Ovary (tissue), 9 donors: Measurements from ENCODE around the gene PEA15. TPM values are rescaled to one million over a fixed set of nuclear protein-coding genes. Genes with fewer than 3 reads are reported as not detected.

Experiments
- DNase-seq, 5 donors: peaks; one replicate each; pipeline ENCODE4 v3.0.0-alpha.2; 2019 to 2020
- H3K27ac ChIP-seq, 2 donors: fragments of 200-600 bp; one replicate each; pipeline versions ENCODE4 v1.5.1 to v1.8.0; 2019 to 2022
- H3K27me3 ChIP-seq: fragments of 200-600 bp; one replicate; pipeline ENCODE4 v1.8.0; 2022
- H3K36me3 ChIP-seq: fragments of 200-600 bp; sonication (generic); one replicate; pipeline ENCODE4 v1.5.1; 2019
- H3K4me1 ChIP-seq: one replicate; pipeline ENCODE4 v1.8.1; 2013; ENCODE audit warnings: mild to moderate bottlenecking, moderate library complexity; ENCODE audit not compliant: insufficient read depth
- H3K4me3 ChIP-seq: fragments of 200-600 bp; sonication (generic); one replicate; pipeline ENCODE4 v1.5.1; 2017
- H3K9me3 ChIP-seq, 2 donors: fragments of 200-600 bp in 1 of 2; sonication (generic) in 1 of 2; one replicate each; pipeline versions ENCODE4 v1.5.1 to v1.8.1; 2013 to 2019; ENCODE audit warnings: mild to moderate bottlenecking in 1 of 2, moderate library complexity in 1 of 2
- CTCF ChIP-seq, 3 donors: fragments of 450-650 bp in 2 of 3; fragments of 200-600 bp in 1 of 3; IDR thresholded peaks; one replicate each; pipeline versions ENCODE4 v1.5.1 to v1.8.0; 2016 to 2022; ENCODE audit warnings: antibody characterized with exemption in 3 of 3, mild to moderate bottlenecking in 1 of 3
- EP300 ChIP-seq: sonication (generic); formaldehyde crosslinking; IDR thresholded peaks from one replicate; pipeline ENCODE4 v1.6.1; 2017; ENCODE audit warnings: antibody characterized with exemption
- POLR2A ChIP-seq: fragments of 450-650 bp; IDR thresholded peaks from one replicate; pipeline ENCODE4 v1.6.1; 2017; ENCODE audit warnings: antibody characterized with exemption, mild to moderate bottlenecking, moderate library complexity
- WGBS, 3 donors: extraction: QIAGEN DNeasy Blood & Tissue Kit in 1 of 3; methylation state at CpG; one replicate each; pipeline versions ENCODE4 v1.1.5 to v1.1.7; 2013 to 2017; 5-methylcytosine and 5-hydroxymethylcytosine counted together
- intact Hi-C, 4 donors: fragments of 100-400 bp; cut with DNase I; formaldehyde crosslinking; loops; one replicate each; pipeline versions ENCODE4 v1.11.0 to v1.15.1; 2022 to 2023
- polyA plus RNA-seq, 2 donors: library from polyadenylated mRNA; stranded (reverse); fragments of 200-250 nt in 1 of 2; fragments of 350-450 nt in 1 of 2; fragmentation: Illumina TruSeq in 1 of 2; extraction: RNeasy Lipid Tissue Mini Kit (QIAGEN cat#74804) in 1 of 2; gene quantifications; one replicate each; pipeline ENCODE4 v1.2.3, GENCODE V29; 2013 to 2014
- total RNA-seq, 7 donors: library from RNA; depleted of rRNA in 2 of 7; stranded (reverse); fragments of >200 nt in 2 of 7; fragmentation: NEBNext Ultra II Directional in 3 of 7; extraction: Animal tissue kit (Norgen Biotek cat#: 25700) in 3 of 7; gene quantifications; one replicate each; pipeline versions ENCODE4 v1.1.0 to v1.2.4, GENCODE V29; 2016 to 2023
- donor health status: DM: no; HTN: no; CAD: no; lungs with moderate emphysema.
- donor health status: DM: no; HTN: no; CAD: no.
- donor health status: Bipolar disorder and iron deficiency.
- donor health status: DM: yes; HTN: yes; CAD: no.
- donor health status: DM: no; HTN: no; CAD: no.
- donor health status: DM: yes; HTN: yes; CAD: no.

The PEA15 gene
- total and polyA plus RNA-seq, 9 donors = 38.4 to 530 (median 135) TPM

GRCh38 chr1:160169553-160170399, 35.4 kb upstream of the PEA15 start:
- Histone ChIP-seq H3K9me3 (no peaks in the 10 kb centered on the region), H3K4me3 (no peak overlapping the region), H3K4me1 (no peaks in the 10 kb centered on the region), H3K27me3 (no peaks in the 10 kb centered on the region), H3K36me3 (no peaks in the 10 kb centered on the region), H3K27ac (no peak overlapping the region)
- intact Hi-C loops = no loop called here
- TF ChIP-seq CTCF (IDR thresholded peaks at IDR 0.05) (no peak), EP300 (no peak), POLR2A (no peak)
- DNase-seq = no peak
- WGBS, 3 donors = 56 to 62% (median 61%) methylated on average over 15 of the region's 15 CpGs

GRCh38 chr1:160171354-160171753, 33.8 kb upstream of the PEA15 start:
- Histone ChIP-seq H3K36me3 (no peaks in the 10 kb centered on the region), H3K9me3 (no peaks in the 10 kb centered on the region), H3K27ac (no peak overlapping the region), H3K27me3 (no peaks in the 10 kb centered on the region), H3K4me1 (no peaks in the 10 kb centered on the region), H3K4me3 (no peak overlapping the region)
- TF ChIP-seq POLR2A (no peak), EP300 (no peak), CTCF (IDR thresholded peaks at IDR 0.05) (no peak)
- intact Hi-C loops = no loop called here
- 87 to 90% (median 90%) methylated on average over 4 of the region's 4 CpGs for WGBS, 3 donors
- no peak for DNase-seq

- TF ChIP-seq EP300 = no peak
- no peak for TF ChIP-seq POLR2A
- TF ChIP-seq CTCF (IDR thresholded peaks at IDR 0.05) = no peak
- intact Hi-C loops = no loop called here
- Histone ChIP-seq H3K27me3 (no peaks in the 10 kb centered on the region), H3K27ac (no peak overlapping the region), H3K36me3 (no peaks in the 10 kb centered on the region), H3K4me1 (no peaks in the 10 kb centered on the region), H3K9me3 (no peaks in the 10 kb centered on the region), H3K4me3 (no peak overlapping the region)
- WGBS, 3 donors = 46 to 52% (median 50%) methylated on average over 9 of the region's 9 CpGs
- no peak for DNase-seq
Measured at GRCh38 chr1:160171980-160172379, 33.2 kb upstream of the PEA15 start.

- H3K27me3 ChIP-seq = no peaks in the 10 kb centered on the region
Measured at GRCh38 chr1:160177231-160177630, 28.0 kb upstream of the PEA15 start.

More at GRCh38 chr1:160177231-160177630, 28.0 kb upstream of the PEA15 start:
- intact Hi-C loops = no loop called here
- Histone ChIP-seq H3K4me1 (no peaks in the 10 kb centered on the region), H3K4me3 (no peak overlapping the region), H3K36me3 (no peaks in the 10 kb centered on the region), H3K27ac (no peak overlapping the region), H3K9me3 (no peaks in the 10 kb centered on the region)
- WGBS, 3 donors = 91 to 96% (median 94%) methylated on average over 2 of the region's 2 CpGs
- no peak for TF ChIP-seq CTCF (IDR thresholded peaks at IDR 0.05)
- TF ChIP-seq POLR2A = no peak
- DNase-seq = no peak
